Astrocyte (in vitro differentiated cells and primary cell): ENCODE measurements around the gene THSD8. TPM values are rescaled to one million over a fixed set of nuclear protein-coding genes. Genes with fewer than 3 reads are reported as not detected.
A peak's percentile ranks its signal among the peaks of the same experiment; 100 is the strongest.

Source experiments
- DNase-seq: peaks from one replicate; pipeline ENCODE4 v3.0.0-alpha.2; 2010; ENCODE audit warnings: low read depth
- FAIRE-seq: peaks from 2 replicates; lab custom pipeline; 2011; peaks lifted over from hg19 to GRCh38; lab: Jason Lieb, UNC
- H2AFZ ChIP-seq: 2 replicates; pipeline ENCODE4 v1.6.0; 2012; ENCODE audit warnings: low read depth, low read length, inconsistent platforms
- H3K27ac ChIP-seq: 2 replicates; pipeline ENCODE4 v1.5.1; 2011; ENCODE audit warnings: low read depth, low read length, inconsistent platforms
- H3K27me3 ChIP-seq: 2 replicates; pipeline ENCODE4 v1.6.0; 2011; ENCODE audit warnings: low read length, inconsistent platforms; ENCODE audit not compliant: insufficient read depth
- H3K36me3 ChIP-seq: 2 replicates; pipeline ENCODE4 v1.5.1; 2011; ENCODE audit warnings: low read length, inconsistent platforms; ENCODE audit not compliant: insufficient read depth
- H3K4me1 ChIP-seq: 2 replicates; pipeline ENCODE4 v1.5.1; 2011; ENCODE audit warnings: low read length, inconsistent platforms; ENCODE audit not compliant: insufficient read depth
- H3K4me2 ChIP-seq: 2 replicates; pipeline ENCODE4 v1.6.0; 2012; ENCODE audit warnings: low read length, inconsistent platforms
- H3K4me3 ChIP-seq: 2 replicates; pipeline ENCODE4 v1.5.1; 2011; ENCODE audit warnings: low read depth, mild to moderate bottlenecking, low read length, inconsistent platforms; ENCODE audit not compliant: insufficient read depth
- H3K79me2 ChIP-seq: 2 replicates; pipeline ENCODE4 v1.6.0; 2012; ENCODE audit warnings: mild to moderate bottlenecking, low read length, inconsistent platforms; ENCODE audit not compliant: insufficient read depth
- H3K9ac ChIP-seq: 2 replicates; pipeline ENCODE4 v1.6.0; 2012; ENCODE audit warnings: mild to moderate bottlenecking, low read length, inconsistent platforms
- H3K9me3 ChIP-seq: 2 replicates; pipeline ENCODE4 v1.5.1; 2012; ENCODE audit warnings: low read depth, mild to moderate bottlenecking, low read length, inconsistent platforms; ENCODE audit not compliant: insufficient read depth
- H4K20me1 ChIP-seq: 2 replicates; pipeline ENCODE4 v1.6.0; 2012; ENCODE audit warnings: low read length, inconsistent platforms; ENCODE audit not compliant: insufficient read depth
- H3K27ac Mint-ChIP-seq: one replicate; pipeline ENCODE4 v1.8.0; 2021; ENCODE audit warnings: mild to moderate bottlenecking, mixed read lengths; ENCODE audit not compliant: unreplicated experiment
- H3K27me3 Mint-ChIP-seq: one replicate; pipeline ENCODE4 v1.8.0; 2021; ENCODE audit warnings: low read depth, mixed read lengths; ENCODE audit not compliant: unreplicated experiment
- H3K36me3 Mint-ChIP-seq: one replicate; pipeline ENCODE4 v1.8.0; 2021; ENCODE audit warnings: low read depth, mixed read lengths; ENCODE audit not compliant: unreplicated experiment
- H3K4me1 Mint-ChIP-seq: one replicate; pipeline ENCODE4 v1.8.0; 2021; ENCODE audit warnings: low read depth, mixed read lengths; ENCODE audit not compliant: unreplicated experiment
- H3K4me3 Mint-ChIP-seq: one replicate; pipeline ENCODE4 v1.8.0; 2021; ENCODE audit warnings: mild to moderate bottlenecking, moderate library complexity, mixed read lengths; ENCODE audit not compliant: unreplicated experiment
- H3K9me3 Mint-ChIP-seq: one replicate; pipeline ENCODE4 v1.8.0; 2021; ENCODE audit warnings: mild to moderate bottlenecking, mixed read lengths; ENCODE audit not compliant: unreplicated experiment
- CTCF ChIP-seq: IDR thresholded peaks from 2 replicates; pipeline ENCODE4 v1.5.1; 2011; ENCODE audit warnings: low read depth, mild to moderate bottlenecking, inconsistent platforms, low read length, moderate library complexity; ENCODE audit not compliant: insufficient read depth
- EZH2 ChIP-seq: IDR thresholded peaks from 2 replicates; pipeline ENCODE4 v1.6.1; 2012; ENCODE audit warnings: mild to moderate bottlenecking, low read length, inconsistent platforms; ENCODE audit not compliant: insufficient read depth
- total RNA-seq: library from RNA; stranded (reverse); gene quantifications from 2 replicates; pipeline ENCODE4 v1.2.1, GENCODE V29; 2021

THSD8 gene
- total RNA-seq, 1 donor from 2014 or later, result 3.6 TPM

GRCh38 chr19:12840091-12841079, 38.5 kb downstream of the THSD8 start:
- Histone ChIP-seq H3K27ac (no peak overlapping the region), H3K9ac (no peak overlapping the region)

GRCh38 chr19:12841094-12841493, 39.2 kb downstream of the THSD8 start:
- no peaks in the 10 kb centered on the region for H3K4me1 Mint-ChIP-seq
- Histone ChIP-seq H3K9me3 (peaks cover 5% of the 10 kb centered on the region), H3K4me3 (peak overlapping the region; percentile 40), H3K9ac (no peak overlapping the region), H3K36me3 (no peaks in the 10 kb centered on the region), H3K27ac (no peak overlapping the region), H4K20me1 (no peaks in the 10 kb centered on the region), H2AFZ (peak overlapping the region; percentile 62), H3K79me2 (no peaks in the 10 kb centered on the region), H3K4me1 (peaks cover 4% of the 10 kb centered on the region), H3K4me2 (peak overlapping the region; percentile 80), H3K27me3 (peaks cover 33% of the 10 kb centered on the region)
- DNase-seq (no peak), FAIRE-seq (no peak)
- no peak for TF ChIP-seq EZH2
- no peak for TF ChIP-seq CTCF
- peak overlapping the region; percentile 67 for H3K27ac Mint-ChIP-seq
- no peaks in the 10 kb centered on the region for H3K9me3 Mint-ChIP-seq
- H3K27me3 Mint-ChIP-seq, result peaks cover 18% of the 10 kb centered on the region
- no peaks in the 10 kb centered on the region for H3K36me3 Mint-ChIP-seq
- peak overlapping the region; percentile 78 for H3K4me3 Mint-ChIP-seq

More at GRCh38 chr19:12840091-12841079, 38.5 kb downstream of the THSD8 start:
- no peaks in the 10 kb centered on the region for H3K4me1 Mint-ChIP-seq
- peaks cover 4% of the 10 kb centered on the region for H3K4me1 ChIP-seq
- no peaks in the 10 kb centered on the region for H3K9me3 Mint-ChIP-seq
- no peaks in the 10 kb centered on the region for H4K20me1 ChIP-seq
- H3K27me3 ChIP-seq, result peaks cover 40% of the 10 kb centered on the region
- H3K27ac Mint-ChIP-seq, result peak overlapping the region; percentile 28
- FAIRE-seq (no peak), DNase-seq (no peak)
- peak overlapping the region; percentile 78 for H3K4me3 Mint-ChIP-seq
- H3K4me2 ChIP-seq, result peak overlapping the region; percentile 80
- H2AFZ ChIP-seq, result peak overlapping the region; percentile 62
- H3K9me3 ChIP-seq, result peaks cover 5% of the 10 kb centered on the region
- H3K4me3 ChIP-seq, result peak overlapping the region; percentile 40
- TF ChIP-seq CTCF (no peak), EZH2 (no peak)
- H3K79me2 ChIP-seq, result no peaks in the 10 kb centered on the region
- H3K36me3 Mint-ChIP-seq, result no peaks in the 10 kb centered on the region
- no peaks in the 10 kb centered on the region for H3K36me3 ChIP-seq
- peaks cover 18% of the 10 kb centered on the region for H3K27me3 Mint-ChIP-seq
